HG02678 (cell line): Measurements from ENCODE around the gene CD1E.
"Not testable (repeated sequence)": the region's sequence is repeated elsewhere in the genome, so short reads cannot be mapped to it uniquely, and the experiment has no call there.

ENCODE experiments used
- ATAC-seq: cut with Tn5 transposase; IDR thresholded peaks from one replicate; pipeline ENCODE4 v1.9.1; 2021; ENCODE audit warnings: mild to moderate bottlenecking, moderate library complexity; ENCODE audit not compliant: unreplicated experiment

Gene CD1E

DNA sequence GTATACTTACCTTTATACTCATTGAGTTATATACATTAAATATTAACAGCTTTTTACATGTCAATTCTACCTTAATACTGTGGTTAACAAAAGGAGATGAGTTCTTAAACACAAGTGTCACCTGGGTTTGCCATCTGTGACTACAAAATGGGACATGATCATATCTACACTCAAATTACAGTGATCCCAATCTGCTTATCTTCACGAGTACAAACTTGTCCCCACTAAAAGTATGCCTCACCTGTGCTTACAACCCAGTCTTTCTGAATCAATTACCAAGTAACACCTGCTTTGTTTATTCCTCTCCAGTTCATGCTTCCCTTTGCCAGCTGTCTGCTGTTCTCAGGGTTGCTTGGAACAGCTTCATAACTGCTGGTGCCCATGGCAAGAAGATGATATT, 8.8 kb downstream of the CD1E start:
- no peak for ATAC-seq

GRCh38 chr1:158362941-158363340, 9.2 kb downstream of the CD1E start:
- ATAC-seq: no peak

GRCh38 chr1:158366783-158367182, 13.1 kb downstream of the CD1E start:
- ATAC-seq: no peak

DNA sequence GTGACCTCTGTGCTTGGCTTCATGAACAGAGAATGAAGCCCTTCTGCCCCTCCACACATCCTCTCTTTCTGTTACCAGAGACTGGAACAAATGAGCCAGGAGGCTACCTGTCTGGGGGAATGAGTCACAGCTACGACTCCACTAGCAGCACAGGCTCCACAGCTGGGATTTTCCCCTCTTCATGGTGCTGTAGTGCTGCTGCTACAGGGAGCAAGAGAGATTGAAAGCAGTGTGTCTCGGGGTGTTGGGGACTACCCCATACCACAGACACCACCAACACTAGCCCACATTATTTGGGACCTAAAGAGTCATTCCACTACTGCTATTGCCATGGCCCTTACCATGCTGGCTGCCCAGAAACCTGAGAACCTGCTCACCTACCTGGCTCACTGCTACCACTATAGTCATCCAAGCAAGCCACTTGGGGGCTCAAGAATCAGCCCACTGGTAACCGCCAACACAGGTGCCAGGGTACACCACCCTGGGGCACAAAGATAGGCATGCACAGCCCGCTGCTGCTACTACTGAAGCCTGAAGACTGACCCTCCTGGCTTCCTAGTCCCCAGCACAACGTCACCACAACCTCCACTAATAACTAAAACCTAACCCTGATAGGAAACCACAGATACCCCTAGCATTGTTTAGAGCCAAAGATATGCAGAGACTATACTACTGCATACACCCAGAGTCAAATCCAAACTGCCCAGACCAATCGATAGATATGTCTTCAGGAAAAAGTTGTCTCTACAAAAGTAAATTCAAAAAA, 17.7 kb downstream of the CD1E start:
- ATAC-seq: peak; percentile 92

DNA sequence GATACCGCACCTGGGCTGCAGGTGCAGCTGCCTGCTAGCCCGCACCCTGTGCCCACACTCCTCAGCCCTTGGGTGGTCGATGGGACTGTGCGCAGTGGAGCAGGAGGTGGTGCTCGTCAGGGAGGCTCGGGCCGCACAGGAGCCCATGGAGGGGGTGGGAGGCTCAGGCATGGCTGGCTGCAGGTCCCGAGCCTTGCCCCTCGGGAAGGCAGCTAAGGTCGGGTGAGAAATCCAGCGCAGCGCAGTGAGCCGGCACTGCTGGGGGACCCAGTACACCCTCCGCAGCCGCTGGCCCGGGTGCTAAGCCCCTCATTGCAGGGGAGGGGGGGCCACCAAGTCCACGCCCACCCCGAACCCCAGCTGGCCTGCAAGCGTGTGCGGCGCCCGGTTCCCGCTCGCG, 20.4 kb downstream of the CD1E start:
- ATAC-seq: not testable (repeated sequence)

DNA sequence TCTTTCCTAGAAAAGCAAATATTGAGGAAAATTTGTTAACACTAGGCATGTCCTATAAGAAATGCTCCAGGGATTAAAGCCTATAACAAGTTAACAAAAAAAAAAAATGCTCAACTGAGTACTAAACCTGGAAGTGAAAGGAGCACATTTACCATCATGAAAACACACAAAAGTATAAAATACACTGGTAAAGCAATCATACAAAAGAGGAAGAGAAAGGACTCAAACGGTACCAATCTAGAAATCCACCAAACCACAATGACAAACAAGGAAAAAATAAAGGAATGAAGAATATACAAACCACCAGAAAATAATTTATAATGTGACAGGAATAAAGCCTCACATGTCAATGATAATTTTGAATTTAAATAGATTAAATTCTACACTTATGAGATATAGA, 21.2 kb downstream of the CD1E start:
- ATAC-seq: no peak

GRCh38 chr1:158390331-158390730, 36.6 kb downstream of the CD1E start:
- ATAC-seq: no peak

GRCh38 chr1:158391099-158391498, 37.4 kb downstream of the CD1E start:
- no peak for ATAC-seq

DNA sequence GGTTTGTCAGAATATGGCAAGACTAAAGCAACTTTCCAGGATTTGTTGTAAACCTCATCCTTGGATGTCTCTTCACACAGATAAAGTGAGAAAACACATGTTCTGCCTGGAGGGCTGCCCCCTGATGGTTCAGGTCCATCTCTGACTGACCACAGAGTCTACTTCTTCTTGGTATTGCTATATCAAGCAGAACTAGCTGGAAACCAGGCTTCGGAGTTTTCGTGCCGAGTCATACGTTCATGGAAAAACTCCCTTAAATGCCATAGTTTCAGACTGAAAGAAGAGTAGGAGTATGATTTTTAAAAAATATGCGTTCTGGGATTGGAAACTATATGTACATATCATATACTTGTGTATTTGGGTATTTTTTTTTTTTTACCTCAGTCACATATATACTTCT, 39.8 kb downstream of the CD1E start:
- no peak for ATAC-seq

- ATAC-seq: no peak
These were observed 43.0 kb downstream of the CD1E start for GRCh38 chr1:158396646-158397045.

GRCh38 chr1:158398818-158399514, 45.3 kb downstream of the CD1E start, which contains the start of gene OR10T2:
TSS of gene OR10T2 (minus strand) at chr1:158399466. CDS start at chr1:158399466, 0 bp downstream.
- no peak for ATAC-seq

DNA sequence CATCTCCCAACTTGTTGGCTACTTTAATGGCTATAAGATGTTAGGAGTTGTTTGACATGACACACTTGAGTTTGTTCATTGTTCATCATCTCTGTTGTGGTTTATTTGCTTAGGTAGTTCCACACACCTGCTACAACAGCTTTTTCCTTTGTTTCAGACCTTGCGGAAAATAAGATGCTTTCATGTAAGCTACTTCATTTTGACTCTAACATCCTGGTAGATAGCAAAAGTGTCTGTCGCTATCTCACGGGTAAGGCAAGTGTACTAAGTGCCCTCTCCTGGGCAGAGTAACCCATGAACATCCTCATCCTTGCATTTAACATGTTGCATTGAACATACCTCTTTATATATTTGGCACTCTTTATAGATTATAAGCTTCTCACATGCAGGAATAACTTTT, 47.2 kb downstream of the CD1E start:
- no peak for ATAC-seq

DNA sequence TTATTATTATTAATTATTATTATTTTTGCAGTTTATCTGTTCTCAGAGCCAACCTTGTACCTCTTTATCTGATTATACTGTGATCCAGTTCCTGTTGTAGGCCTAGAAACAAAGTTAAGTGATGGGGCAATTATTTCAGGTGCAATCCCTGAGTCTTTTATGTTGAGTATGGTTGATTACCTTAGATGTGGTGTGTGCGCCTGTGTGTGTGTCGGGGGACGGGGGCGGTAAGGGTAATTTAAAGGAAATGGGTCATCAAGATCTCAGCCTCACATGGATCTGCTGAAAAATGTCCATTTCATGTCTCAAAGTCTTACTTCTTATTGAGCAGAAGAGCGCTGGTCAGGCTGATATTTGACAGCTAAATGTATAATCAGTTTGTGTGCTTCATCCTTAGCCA, 53.4 kb downstream of the CD1E start:
- ATAC-seq: no peak
